NCI-H1694 treated with DMSO at 0.1 percent for 48 hours (cell line): ENCODE measurements around the gene ADRM1.
A peak's percentile ranks its signal among the peaks of the same experiment; 100 is the strongest.

Source experiments
- DNase-seq: peaks from one replicate; lab custom pipeline; 2025; lab: John Stamatoyannopoulos, UW

The ADRM1 gene, protein sequence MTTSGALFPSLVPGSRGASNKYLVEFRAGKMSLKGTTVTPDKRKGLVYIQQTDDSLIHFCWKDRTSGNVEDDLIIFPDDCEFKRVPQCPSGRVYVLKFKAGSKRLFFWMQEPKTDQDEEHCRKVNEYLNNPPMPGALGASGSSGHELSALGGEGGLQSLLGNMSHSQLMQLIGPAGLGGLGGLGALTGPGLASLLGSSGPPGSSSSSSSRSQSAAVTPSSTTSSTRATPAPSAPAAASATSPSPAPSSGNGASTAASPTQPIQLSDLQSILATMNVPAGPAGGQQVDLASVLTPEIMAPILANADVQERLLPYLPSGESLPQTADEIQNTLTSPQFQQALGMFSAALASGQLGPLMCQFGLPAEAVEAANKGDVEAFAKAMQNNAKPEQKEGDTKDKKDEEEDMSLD

DNA sequence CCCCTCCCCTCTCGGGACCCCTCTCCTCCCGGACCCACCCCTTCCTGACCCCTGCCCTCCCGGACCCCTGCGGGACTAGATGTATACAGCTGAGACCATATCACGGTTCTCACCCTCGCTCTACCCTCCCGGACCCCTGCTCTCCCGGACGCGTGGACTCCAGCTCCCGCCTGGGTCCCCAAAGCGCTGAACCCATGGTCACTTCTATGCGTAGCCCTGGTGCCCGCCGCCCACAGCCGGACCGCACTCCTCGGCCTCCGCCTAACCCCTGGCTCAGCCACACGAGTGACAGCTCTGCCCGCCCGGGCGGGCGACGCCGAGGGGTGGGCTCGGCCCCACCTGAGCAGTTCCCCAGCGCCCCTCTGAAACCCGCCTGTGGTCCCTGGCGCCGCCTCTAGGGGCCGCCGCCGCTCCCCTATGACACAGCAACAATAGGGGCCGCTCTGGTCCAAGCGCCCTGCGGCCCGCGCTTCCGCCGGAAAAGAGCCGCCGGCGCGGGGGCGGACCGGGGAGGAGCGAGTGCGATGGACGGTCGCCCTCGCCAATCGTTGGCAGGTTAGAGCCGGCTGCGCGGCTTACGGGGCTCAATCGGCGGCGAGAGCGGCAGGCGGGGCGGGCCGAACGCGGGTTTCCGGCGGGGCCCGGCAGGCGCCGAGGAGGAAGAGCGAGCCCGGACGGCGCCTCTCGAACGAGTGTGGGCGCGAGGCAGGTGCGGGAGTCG lies at the start of gene ADRM1:
ADRM1 (plus strand) TSS at position 657 of the 721 bp plus-strand sequence. CDS start 572 bp downstream, outside the sequence.
- peak; percentile 88 for DNase-seq

DNA sequence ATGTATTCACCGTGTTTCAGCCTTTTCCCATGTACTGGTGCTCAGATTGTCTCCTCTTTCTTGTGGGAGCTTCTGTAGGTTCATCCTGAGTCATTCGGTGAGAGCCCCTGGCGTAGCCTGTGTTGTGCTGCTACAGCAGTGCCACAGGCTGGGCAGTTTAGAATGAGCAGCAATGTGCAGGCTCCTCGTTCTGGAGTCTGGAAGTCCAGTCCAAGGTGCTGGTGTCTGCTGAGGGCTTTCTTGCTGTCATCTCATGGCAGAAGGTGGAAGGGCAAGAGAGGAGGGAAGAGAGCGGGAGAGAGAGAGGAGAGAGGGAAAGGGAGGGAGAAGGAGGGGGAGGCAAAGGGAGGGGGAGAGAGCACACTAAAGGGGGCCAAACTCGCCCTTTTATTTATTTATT lies 49.4 kb upstream of the ADRM1 start:
- DNase-seq = no peak

DNA sequence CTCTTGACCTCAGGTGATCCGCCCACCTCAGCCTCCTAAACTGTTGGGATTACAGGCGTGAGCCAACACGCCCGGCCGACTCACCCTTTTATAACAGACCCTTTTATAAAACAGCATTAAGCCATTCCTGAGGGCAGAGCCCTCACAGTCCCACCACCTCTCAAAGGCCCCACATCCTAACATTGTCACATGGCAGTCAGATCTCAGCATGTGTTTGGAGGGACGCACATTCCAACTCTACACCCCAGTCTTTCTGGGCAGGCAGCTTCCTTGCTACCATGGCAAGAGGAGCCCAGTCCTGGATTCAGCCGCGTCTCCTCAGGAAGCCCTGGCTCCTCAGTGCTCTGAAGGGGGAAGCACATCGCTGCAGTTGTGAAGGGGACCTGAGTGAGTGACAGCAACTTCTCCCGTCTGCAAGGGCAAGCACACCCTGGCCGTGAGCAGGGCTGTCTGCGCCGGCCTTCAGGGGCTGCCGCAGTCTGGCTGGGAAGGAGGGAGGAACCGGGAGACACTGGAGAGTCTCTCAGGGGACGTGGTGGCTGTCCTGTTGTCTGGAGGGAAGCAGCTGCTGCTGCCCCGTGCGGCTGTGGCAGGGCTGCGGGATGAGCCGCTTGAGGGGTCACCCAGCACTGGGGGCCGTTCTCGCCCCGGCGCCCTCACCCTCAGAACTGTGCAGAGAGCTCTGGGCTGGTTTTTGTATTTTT lies 48.6 kb upstream of the ADRM1 start:
- DNase-seq = no peak

DNA sequence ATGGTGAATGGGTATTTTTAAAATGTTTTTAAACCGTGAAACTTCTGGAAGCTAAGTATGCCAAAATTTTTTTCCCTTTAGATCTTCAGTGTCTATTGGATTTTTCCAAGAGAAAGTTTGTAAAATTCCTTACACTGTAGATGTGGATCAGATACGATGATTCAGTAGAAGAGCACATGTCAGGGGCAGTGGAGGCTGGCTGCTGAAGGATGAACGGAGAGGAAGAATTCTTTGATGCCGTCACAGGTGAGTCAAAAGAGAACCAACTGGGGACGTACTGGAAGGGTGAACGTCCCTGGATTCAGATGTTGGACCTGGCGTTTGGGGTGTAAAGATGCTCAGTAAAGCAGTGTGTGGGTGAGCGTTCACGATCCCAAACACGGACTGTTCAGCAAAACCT lies 46.8 kb upstream of the ADRM1 start:
- DNase-seq = no peak

DNA sequence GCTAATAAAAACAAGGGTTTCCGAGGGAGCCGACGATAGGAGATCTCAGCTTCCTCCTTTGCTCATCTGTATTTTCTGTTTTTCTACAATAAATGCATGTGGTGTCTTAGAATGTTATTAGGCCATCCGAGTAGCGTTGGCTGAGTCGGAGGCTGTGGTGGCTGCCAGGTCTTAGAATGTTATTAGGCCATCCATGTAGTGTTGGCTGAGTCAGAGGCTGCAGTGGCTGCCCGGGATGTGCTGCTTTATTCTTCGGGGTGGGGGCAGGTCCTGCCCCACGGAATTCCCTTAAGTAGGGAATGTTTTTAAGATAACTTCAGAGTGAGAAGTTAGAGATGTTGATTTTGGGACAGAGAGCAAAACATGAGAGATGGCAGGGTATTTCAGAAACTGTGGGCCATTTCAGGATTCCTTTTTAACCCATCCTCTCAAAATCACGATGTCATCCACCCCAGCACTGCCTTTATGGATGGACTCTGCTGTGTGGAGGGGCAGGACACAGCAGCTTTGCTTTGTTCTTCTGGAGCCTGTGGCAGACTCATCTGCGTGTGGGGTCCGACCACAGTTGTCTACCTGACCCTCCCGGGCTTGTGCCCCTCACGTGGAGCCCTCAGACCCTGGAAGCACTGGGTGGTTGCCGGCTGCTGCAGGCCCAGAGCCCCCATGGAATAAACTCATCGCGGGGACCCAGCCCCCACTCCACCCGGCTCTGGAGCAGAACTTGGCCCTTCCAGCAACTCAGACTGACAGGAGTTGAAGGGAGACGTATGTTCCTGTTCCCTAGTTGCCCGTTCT lies 44.1 kb upstream of the ADRM1 start:
- DNase-seq = no peak

DNA sequence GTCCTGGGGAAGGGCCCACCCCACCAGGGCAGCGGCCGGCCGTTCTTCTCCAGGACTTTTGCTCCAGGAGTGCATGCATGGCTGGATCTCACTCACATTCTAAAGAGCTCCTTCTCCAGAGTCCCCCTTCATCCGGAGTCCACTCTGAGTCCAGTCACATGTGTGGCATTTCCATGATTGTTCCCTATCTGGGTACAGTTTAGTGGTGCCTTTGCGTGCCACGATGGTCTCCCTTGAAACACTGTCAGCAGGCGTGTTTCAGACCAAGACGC lies 43.6 kb upstream of the ADRM1 start:
- DNase-seq = no peak

DNA sequence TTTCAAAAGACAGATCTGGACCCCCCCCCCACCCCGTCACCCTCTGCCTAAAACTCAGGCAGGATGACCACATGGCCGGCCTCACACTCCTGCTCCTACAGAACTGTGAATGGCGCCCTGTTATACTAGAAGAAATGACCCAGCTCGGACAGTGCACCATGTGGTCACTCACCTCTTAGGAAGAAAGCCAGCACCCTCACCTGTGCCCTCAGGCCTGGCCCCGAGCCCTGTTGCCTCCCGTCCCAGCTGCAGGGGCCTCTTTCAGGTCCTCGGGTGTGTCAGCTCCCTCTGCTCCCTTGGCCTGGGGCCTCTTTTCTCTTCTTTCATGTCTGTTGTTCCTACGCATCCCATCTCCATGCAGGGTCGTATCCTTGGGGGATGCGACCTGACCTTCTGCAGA lies 40.7 kb upstream of the ADRM1 start:
- no peak for DNase-seq

DNA sequence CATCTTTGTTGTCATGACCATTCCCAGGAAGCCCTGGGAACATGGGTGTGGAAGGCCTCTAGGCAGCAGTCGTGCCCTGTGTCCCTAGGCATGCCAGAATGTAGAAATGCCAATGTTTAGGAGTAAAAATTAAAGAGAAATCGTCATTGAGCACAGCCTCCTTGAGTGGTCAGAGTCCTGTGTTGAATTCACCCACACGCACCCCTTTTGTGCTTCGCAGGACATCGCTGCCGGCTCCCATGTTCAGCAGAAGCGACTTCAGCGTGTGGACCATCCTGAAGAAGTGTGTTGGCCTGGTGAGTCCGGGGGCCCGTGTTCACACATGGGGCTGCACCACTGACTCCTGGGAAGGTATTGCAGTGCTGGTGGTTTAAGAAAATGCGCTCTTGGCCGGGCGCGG lies 39.4 kb upstream of the ADRM1 start:
- DNase-seq = no peak

DNA sequence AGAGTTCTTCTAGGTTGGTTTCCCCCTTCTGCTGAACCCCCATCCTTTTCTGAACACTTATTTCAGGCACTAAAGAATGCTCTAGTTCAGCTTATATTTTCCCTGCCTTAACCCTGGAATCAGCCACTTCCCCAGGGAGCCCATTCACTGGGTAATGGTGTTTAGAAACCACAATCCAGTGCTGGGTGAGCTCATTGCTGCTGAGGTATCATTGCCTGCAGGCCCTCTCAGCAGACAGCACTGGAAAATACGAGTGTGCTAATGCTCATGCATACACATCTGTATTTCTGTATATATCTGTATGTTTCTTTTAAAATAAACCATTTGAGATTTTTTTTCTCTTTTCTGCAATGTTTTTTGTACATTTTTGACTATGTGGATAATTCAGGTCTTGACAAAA lies 37.4 kb upstream of the ADRM1 start:
- no peak for DNase-seq

DNA sequence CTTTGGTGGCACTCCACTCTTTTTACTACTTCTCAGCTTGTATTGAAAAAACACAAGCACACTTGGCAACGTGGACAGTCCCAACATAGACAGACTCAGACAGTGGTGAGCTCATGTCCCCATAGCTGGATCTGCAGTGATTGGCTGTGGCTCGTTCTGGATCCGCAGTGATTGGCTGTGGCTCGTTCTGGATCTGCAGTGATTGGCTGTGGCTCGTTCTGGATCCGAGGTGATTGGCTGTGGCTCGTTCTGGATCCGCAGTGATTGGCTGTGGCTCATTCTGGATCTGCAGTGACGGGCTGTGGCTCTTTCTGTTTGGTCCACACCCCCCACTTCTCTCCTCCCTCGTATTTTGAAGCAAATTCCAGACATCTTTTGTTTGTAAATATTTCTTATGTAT lies 36.5 kb upstream of the ADRM1 start:
- no peak for DNase-seq

DNA sequence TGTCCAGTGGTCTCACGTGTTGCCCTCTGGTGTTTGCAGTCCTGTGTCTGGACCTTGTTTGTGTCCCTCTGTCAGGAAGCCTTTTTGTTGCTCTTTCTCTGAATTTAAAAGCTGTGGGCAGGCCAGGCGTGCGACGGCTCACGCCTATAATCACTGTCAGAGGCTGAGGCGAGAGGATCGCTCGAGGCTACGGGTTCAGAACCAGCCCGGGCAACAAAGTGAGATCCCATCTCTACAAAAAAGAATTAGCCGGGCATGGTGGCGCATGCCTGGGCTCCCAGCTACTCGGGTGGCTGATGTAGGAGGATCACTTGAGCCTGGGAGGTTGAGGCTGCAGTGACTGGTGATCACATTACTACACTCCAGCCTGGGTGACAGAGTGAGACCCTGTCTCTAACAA lies 35.9 kb upstream of the ADRM1 start:
- no peak for DNase-seq

DNA sequence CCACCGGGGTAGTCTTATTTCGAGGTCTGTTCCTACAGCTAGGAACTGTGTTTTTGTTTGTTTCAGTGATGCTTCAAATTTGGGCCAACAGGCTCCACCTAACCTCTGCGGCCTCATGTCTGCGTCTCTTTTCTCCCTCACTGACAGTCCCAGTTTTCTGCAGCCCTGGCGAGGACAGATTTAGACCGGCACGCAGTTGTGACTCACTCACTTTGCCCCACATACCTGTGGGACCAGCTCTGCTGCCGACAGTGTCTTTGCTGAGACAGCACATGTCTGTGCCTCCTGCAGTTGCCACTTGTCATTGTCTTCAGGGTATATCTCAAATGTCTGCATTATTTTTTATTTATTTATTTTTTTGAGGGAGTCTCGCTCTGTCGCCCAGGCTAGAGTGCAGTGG lies 35.3 kb upstream of the ADRM1 start:
- DNase-seq = no peak

DNA sequence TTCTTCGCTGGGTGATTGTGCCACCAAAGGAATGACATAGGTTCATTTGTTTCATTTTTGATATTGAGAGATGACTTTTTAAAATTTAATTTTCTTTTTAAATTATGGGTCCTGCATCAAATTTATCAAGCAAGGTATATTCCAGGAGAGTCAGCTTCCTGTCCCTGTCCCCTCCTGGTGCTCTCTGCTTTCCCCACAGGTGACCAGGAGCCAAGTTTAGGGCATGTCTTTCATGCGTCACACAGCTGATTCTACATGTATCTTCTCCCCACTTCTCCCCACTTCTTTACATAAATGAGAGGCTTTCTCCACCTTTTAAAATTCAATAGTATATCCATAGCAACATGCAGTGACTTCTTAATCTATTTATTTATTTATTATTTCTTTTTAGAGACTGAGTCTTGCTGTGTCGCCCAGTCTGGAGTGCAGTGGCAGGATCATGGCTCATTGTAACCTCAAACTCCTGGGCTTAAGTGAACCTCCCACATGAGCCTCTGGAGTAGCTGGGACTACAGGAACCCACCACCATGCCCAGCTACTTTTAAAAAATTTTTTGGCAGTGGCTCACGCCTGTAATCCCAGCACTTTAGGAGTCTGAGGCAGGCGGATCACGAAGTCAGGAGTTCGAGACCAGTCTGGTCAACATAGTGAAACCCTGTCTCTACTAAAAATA lies 34.4 kb upstream of the ADRM1 start:
- no peak for DNase-seq

DNA sequence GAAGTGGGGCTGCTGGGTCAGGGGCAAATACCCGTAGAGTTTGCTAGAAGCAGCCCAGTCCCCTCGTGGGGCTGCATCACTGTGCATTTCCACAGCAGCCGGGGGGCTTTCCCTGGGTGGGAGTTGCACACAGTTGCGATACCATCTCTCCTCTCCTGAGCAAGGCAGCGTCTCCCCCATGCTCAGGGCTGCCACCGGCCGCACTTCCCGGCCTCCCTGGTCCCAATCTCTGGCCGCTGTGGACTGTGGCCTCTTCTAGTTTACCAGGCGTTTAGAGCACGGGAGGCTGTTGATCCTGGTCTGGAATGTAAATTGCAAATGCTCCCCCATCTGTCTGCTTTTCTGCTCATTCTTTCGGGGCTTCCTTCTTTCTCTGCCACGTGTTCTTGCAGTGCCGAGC lies 33.4 kb upstream of the ADRM1 start:
- DNase-seq = no peak

DNA sequence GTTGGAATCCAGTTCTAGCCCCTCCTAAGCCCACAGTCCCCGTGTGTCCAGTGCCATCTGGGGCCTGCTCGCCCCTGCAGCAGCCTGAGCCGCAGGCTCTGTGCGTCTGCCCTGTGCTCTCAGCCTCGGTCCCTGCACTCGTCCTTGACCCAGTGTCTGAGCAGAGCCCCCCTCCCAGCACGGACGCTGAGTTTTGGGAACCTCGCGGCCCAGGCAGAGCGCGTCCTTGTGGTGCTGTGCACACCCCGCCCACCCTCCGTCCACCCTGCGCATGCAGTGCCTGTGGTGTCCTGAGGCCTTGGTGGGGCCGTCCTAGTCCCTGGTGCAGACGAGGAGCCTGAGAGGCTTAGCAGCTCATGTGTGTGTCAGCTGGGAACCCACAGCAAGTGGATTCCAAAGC lies 32.9 kb upstream of the ADRM1 start:
- no peak for DNase-seq

DNA sequence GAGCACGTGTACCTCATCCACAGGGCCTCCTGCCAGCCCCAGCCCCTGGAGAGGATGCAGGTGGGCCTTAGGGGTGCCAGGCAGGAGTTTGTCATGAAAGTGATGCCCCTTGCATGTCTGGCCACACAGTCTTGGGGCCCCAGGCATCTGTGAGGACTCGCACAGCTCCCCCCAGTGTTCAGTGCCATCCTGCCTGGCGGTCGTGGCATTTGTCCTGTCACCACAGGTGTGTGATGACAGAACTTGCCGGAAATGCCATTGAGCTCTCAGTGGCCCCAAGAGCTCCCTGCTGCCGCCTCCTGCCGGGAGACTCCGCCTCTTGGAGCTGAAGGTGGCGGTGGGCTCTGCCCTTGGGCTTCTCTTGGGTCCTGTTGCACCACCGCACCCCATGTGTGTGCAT lies 30.6 kb upstream of the ADRM1 start:
- no peak for DNase-seq

DNA sequence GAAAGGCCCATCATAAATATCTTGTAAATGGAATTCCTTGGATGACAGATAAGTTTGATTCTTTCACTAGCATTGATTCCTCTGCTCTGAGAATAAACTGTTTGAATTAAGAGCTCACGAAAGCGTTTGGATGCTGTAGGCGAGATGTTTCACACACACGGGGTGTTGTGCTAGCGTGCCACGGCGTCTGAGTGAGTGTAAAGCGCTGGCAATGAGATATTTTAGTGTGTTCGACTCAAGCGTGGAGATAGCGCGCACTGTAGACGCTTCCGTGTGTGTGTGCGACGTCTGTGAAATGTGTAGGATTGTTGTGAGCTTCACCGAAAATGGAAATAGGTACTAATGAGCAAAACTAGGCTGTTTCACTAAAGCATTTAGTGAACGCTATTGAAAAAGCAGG lies 29.4 kb upstream of the ADRM1 start:
- no peak for DNase-seq

DNA sequence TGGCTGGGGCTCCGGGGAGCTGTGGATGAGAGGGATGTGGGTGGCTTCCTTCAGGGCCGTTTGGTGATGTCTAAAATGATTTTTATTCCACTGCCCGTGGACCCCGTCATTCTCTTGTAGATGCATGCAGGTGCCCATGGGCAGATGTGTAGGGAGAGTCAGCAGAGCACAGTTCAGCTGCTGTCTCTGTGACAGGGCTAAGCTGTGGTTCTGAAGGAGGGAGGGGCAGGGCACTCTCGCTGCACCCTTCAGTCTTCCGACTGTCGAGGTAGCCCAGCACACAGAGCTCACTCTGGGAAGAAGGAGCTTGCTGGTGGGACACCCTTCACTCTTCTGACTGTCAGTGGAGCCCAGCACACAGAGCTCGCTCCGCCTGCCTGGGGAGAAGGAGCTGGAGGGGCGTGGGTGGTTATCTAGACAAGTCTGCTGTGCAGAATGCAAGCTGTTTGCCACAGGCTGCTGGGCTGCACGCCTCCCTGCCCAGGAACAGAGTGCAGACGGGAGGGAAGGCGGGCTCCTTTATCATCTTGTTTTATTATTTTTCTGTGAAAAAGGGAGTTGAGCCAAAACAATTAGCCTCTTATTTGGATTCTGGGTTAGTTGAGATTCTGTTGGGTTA lies 28.4 kb upstream of the ADRM1 start:
- peak; percentile 26 for DNase-seq

DNA sequence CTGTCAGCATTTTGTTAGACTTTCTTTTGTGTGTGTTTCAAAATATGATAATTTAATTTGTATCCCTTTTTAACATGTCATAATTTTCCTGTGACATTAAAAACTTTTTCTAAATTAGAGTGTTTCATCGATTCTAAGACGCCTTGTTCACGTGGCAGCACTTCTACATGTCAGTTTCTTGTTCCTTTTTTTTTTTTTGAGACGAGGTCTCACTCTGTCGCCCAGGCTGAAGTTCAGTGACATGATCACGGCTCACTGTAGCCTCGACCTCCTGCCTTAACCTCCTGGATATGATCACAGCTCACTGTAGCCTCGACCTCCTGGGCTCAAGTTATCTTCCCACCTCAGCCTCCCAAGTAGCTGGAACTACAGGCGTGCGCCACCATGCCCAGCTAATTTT lies 27.6 kb upstream of the ADRM1 start:
- DNase-seq = no peak

DNA sequence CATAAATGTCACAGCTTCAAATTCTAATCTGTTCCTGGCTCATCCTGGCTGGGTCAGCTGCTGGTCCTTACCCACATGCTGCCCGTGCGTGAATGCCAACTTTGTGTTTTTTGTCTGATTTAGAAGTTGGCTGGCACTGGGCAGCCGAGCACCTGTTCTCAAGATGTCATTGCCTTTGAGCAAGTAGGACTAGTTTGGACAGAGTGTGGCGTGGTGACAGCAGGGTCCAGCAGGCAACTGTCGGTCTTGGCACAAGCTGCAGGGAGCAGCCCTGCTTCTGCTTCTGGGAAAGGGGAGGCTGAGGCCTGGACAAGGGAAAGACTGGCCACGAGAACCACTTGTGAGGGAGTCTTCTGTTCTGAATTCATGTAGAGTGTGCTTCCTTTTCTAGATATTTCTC lies 26.4 kb upstream of the ADRM1 start:
- no peak for DNase-seq

DNA sequence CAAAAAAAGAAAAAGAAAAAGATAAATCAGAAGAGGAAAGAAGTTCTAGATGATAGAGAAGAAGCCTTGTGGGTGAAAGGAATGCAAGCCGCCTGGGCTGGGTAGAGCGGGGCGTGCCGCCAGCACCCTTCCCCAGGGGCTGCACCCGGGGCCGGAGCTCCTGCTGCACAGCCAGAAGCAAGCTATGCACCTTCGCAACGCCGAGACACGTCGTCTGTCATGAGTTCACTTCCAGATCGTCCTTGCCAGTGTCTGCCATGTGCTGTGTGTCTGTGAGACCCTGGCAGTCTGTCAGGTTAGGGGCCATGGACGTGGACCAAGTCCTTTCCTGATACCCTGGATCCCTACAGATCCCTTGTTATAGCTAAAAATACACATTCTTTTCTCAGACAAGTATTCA lies 25.5 kb upstream of the ADRM1 start:
- DNase-seq = no peak
